Measurements from ENCODE around the gene RBPJL. TPM values are rescaled to one million over a fixed set of nuclear protein-coding genes. Genes with fewer than 3 reads are reported as not detected.
A peak's percentile ranks its signal among the peaks of the same experiment; 100 is the strongest.

RBPJL gene
- total and polyA plus RNA-seq, 2 of the 13 experiments (the other 11 are each of a cell fraction or from before 2014, with no cell fraction given) = not detected

- TF ChIP-seq ZXDC (CRISPR knock-in tag; IDR thresholded peaks at IDR 0.05) (no peak), ZBTB25 (CRISPR knock-in tag; IDR thresholded peaks at IDR 0.05) (peak; percentile 58; the same call in 1 of the 2 replicates), WIZ (CRISPR knock-in tag; IDR thresholded peaks at IDR 0.05) (no peak), NONO (IDR thresholded peaks at IDR 0.05) (no peak), NONO (CRISPR knock-in tag; conservative IDR thresholded peaks at IDR 0.05) (no peak), EED (CRISPR knock-in tag; IDR thresholded peaks at IDR 0.05) (no peak), ZSCAN29 (CRISPR knock-in tag; conservative IDR thresholded peaks at IDR 0.05) (no peak), SKIL (CRISPR knock-in tag; IDR thresholded peaks at IDR 0.05; ENCODE audit: borderline replicate concordance) (no peak), GRHL1 (CRISPR knock-in tag; conservative IDR thresholded peaks at IDR 0.05) (no peak), ELK4 (CRISPR knock-in tag; IDR thresholded peaks at IDR 0.05; ENCODE audit: borderline replicate concordance) (no peak), KDM4B (CRISPR knock-in tag; IDR thresholded peaks at IDR 0.05) (0 out of 2 replicates have a peak, but pooled peaks have one; percentile 37), ZNF530 (CRISPR knock-in tag; IDR thresholded peaks at IDR 0.05; ENCODE audit: low read depth) (no peak), TFAP4 (IDR thresholded peaks at IDR 0.05; ENCODE audit: borderline replicate concordance, low read depth) (no peak), ZKSCAN8 (CRISPR knock-in tag; IDR thresholded peaks at IDR 0.05; ENCODE audit: borderline replicate concordance) (no peak), SMC3 (IDR thresholded peaks at IDR 0.05; ENCODE audit: low read length) (peak; percentile 82), ZNF598 (CRISPR knock-in tag; IDR thresholded peaks at IDR 0.05; ENCODE audit: borderline replicate concordance) (peak; percentile 37; the same call in 1 of the 2 replicates), TFDP2 (CRISPR knock-in tag; IDR thresholded peaks at IDR 0.05) (no peak)
These were observed 15.8 kb upstream of the RBPJL start (continued) for GRCh38 chr20:45290677-45291355.

Measured in HepG2 (cell line).